HepG2 (cell line): ENCODE measurements around the gene GNAL.

Source experiments
- CBX2 ChIP-seq, 2 experiments: fragments of 200-600 bp in 1 of 2; sonication (generic); formaldehyde crosslinking in 1 of 2; IDR thresholded peaks; 2 replicates each; pipeline versions ENCODE4 v1.7.0 to v1.8.1; 2018 to 2022; ENCODE audit warnings: low read depth in 2 of 2, low read length in 1 of 2, mild to moderate bottlenecking in 1 of 2, missing genetic modification reagents in 1 of 2
- FOXP1 ChIP-seq, 2 experiments: fragments of 450-650 bp in 1 of 2; IDR thresholded peaks; 2 replicates each; pipeline ENCODE4 v1.6.1; 2017 to 2018; ENCODE audit warnings: antibody characterized with exemption in 1 of 2
- GATAD1 ChIP-seq: IDR thresholded peaks from 2 replicates; pipeline ENCODE4 v1.6.1; 2016; ENCODE audit warnings: missing genetic modification reagents, missing compliant biosample characterization
- HMGXB4 ChIP-seq, 2 experiments: sonication (generic) in 1 of 2; formaldehyde crosslinking in 1 of 2; IDR thresholded peaks; 2 replicates each; pipeline versions ENCODE4 v1.4.0 to v1.6.1; 2018 to 2020; ENCODE audit warnings: missing genetic modification reagents in 2 of 2, borderline replicate concordance in 1 of 2, low read depth in 1 of 2, mild to moderate bottlenecking in 1 of 2, missing biosample characterization in 1 of 2
- IRF1 ChIP-seq: sonication (generic); formaldehyde crosslinking; IDR thresholded peaks from 2 replicates; pipeline ENCODE4 v1.4.0; 2020; ENCODE audit warnings: low read depth, mild to moderate bottlenecking, missing genetic modification reagents
- JUN ChIP-seq: sonication (generic); formaldehyde crosslinking; IDR thresholded peaks from 2 replicates; pipeline ENCODE4 v1.4.0; 2020; ENCODE audit warnings: mild to moderate bottlenecking, missing genetic modification reagents
- KDM1A ChIP-seq: IDR thresholded peaks from 2 replicates; pipeline ENCODE4 v1.6.1; 2016; ENCODE audit warnings: missing compliant biosample characterization
- KLF6 ChIP-seq: IDR thresholded peaks from 2 replicates; pipeline ENCODE4 v1.8.0; 2016; ENCODE audit warnings: missing biosample characterization, missing genetic modification reagents
- RXRA ChIP-seq: sonication (generic); formaldehyde crosslinking; IDR thresholded peaks from 2 replicates; pipeline ENCODE4 v1.5.1; 2020; ENCODE audit warnings: missing genetic modification reagents
- SMC3 ChIP-seq: IDR thresholded peaks from 2 replicates; pipeline ENCODE4 v1.6.1; 2011; ENCODE audit warnings: low read length, improper control_type of control experiment
- ZBTB38 ChIP-seq: sonication (generic); formaldehyde crosslinking; IDR thresholded peaks from 2 replicates; pipeline ENCODE4 v1.5.1; 2020; ENCODE audit warnings: mild to moderate bottlenecking, missing genetic modification reagents
- TF ChIP-seq, protein P1 (sequence below): sonication (generic); formaldehyde crosslinking; IDR thresholded peaks from 2 replicates; pipeline ENCODE4 v1.5.0; 2020; ENCODE audit warnings: mild to moderate bottlenecking, missing genetic modification reagents, moderate library complexity
- TF ChIP-seq, protein P2 (sequence below): sonication (generic); formaldehyde crosslinking; IDR thresholded peaks from 2 replicates; pipeline ENCODE4 v1.4.0; 2020; ENCODE audit warnings: missing genetic modification reagents, borderline replicate concordance
- TF ChIP-seq, protein P3 (sequence below): sonication (generic); formaldehyde crosslinking; IDR thresholded peaks from 2 replicates; pipeline ENCODE4 v1.5.0; 2020; ENCODE audit warnings: missing genetic modification reagents

DNA sequence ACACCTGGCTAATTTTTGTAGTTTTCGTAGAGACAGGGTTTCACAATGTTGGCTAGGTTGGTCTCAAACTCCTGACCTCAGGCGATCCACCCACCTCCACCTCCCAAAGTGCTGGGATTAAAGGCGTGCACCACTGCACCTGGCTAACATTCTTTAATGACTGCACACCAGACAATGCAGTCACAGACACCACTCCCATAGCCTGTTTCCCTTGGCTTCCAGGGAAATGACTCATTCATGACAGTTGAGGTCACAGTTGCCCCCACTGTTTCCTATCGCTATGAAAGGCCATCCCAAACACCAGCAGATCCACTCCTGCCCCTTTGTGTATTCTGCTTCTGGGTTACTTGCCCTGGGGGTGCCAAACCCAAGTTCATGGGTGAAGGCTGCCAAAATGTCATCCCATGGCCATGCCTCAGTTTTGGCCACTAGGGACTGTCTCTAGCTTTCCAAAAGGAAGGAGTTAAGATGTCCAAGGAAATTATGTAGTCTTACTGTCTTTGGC is 170.9 kb downstream of the GNAL start:
- TF ChIP-seq, protein P1, sequence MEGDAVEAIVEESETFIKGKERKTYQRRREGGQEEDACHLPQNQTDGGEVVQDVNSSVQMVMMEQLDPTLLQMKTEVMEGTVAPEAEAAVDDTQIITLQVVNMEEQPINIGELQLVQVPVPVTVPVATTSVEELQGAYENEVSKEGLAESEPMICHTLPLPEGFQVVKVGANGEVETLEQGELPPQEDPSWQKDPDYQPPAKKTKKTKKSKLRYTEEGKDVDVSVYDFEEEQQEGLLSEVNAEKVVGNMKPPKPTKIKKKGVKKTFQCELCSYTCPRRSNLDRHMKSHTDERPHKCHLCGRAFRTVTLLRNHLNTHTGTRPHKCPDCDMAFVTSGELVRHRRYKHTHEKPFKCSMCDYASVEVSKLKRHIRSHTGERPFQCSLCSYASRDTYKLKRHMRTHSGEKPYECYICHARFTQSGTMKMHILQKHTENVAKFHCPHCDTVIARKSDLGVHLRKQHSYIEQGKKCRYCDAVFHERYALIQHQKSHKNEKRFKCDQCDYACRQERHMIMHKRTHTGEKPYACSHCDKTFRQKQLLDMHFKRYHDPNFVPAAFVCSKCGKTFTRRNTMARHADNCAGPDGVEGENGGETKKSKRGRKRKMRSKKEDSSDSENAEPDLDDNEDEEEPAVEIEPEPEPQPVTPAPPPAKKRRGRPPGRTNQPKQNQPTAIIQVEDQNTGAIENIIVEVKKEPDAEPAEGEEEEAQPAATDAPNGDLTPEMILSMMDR (CRISPR knock-in tag), result 0 out of 2 replicates have a peak, but pooled peaks have one; percentile 14
- TF ChIP-seq SMC3 (no peak), JUN (CRISPR knock-in tag) (no peak), FOXP1 (IDR thresholded peaks at IDR 0.05) (no peak), FOXP1 (CRISPR knock-in tag; IDR thresholded peaks at IDR 0.05) (no peak), RXRA (CRISPR knock-in tag) (peak; percentile 57; the same call in 1 of the 2 replicates), CBX2 (IDR thresholded peaks at IDR 0.05; ENCODE audit: low read depth, low read length) (no peak), CBX2 (CRISPR knock-in tag; IDR thresholded peaks at IDR 0.05; ENCODE audit: low read depth) (no peak), ZBTB38 (CRISPR knock-in tag) (no peak), HMGXB4 (CRISPR knock-in tag; IDR thresholded peaks at IDR 0.05; ENCODE audit: borderline replicate concordance in 1 of 2, low read depth in 1 of 2) (no peak), GATAD1 (no peak; the same call in 1 of the 2 replicates), KDM1A (CRISPR knock-in tag) (no peak), KLF6 (no peak), IRF1 (no peak)
- TF ChIP-seq, protein P2, sequence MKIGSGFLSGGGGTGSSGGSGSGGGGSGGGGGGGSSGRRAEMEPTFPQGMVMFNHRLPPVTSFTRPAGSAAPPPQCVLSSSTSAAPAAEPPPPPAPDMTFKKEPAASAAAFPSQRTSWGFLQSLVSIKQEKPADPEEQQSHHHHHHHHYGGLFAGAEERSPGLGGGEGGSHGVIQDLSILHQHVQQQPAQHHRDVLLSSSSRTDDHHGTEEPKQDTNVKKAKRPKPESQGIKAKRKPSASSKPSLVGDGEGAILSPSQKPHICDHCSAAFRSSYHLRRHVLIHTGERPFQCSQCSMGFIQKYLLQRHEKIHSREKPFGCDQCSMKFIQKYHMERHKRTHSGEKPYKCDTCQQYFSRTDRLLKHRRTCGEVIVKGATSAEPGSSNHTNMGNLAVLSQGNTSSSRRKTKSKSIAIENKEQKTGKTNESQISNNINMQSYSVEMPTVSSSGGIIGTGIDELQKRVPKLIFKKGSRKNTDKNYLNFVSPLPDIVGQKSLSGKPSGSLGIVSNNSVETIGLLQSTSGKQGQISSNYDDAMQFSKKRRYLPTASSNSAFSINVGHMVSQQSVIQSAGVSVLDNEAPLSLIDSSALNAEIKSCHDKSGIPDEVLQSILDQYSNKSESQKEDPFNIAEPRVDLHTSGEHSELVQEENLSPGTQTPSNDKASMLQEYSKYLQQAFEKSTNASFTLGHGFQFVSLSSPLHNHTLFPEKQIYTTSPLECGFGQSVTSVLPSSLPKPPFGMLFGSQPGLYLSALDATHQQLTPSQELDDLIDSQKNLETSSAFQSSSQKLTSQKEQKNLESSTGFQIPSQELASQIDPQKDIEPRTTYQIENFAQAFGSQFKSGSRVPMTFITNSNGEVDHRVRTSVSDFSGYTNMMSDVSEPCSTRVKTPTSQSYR (CRISPR knock-in tag), result no peak
- TF ChIP-seq, protein P3, sequence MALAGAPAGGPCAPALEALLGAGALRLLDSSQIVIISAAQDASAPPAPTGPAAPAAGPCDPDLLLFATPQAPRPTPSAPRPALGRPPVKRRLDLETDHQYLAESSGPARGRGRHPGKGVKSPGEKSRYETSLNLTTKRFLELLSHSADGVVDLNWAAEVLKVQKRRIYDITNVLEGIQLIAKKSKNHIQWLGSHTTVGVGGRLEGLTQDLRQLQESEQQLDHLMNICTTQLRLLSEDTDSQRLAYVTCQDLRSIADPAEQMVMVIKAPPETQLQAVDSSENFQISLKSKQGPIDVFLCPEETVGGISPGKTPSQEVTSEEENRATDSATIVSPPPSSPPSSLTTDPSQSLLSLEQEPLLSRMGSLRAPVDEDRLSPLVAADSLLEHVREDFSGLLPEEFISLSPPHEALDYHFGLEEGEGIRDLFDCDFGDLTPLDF (CRISPR knock-in tag), result no peak
